CD4-positive, alpha-beta T cell (primary cell): Measurements from ENCODE around the gene TMEM40. TPM values are rescaled to one million over a fixed set of nuclear protein-coding genes. Genes with fewer than 3 reads are reported as not detected.

Source experiments
- ATAC-seq: fragments of 200-7000 bp; cut with Tn5 transposase; one replicate; pipeline ENCODE4 v1.10.0; 2022; ENCODE audit warnings: mild to moderate bottlenecking; ENCODE audit not compliant: poor library complexity
- CTCF ChIA-PET: fragments of 350-600 bp; sonication (Branson Sonifier 250); formaldehyde crosslinking; loops from one replicate; lab custom pipeline; 2021; ENCODE audit warnings: antibody characterized with exemption, inconsistent platforms; lab: Charles Lee
- POLR2A ChIA-PET: fragments of 350-600 bp; sonication (Branson Sonifier 250); formaldehyde crosslinking; loops from one replicate; lab custom pipeline; 2021; ENCODE audit warnings: antibody characterized with exemption, inconsistent platforms; lab: Charles Lee
- DNase-seq, 14 experiments: peaks; one replicate each; pipeline ENCODE4 v3.0.0-alpha.2; 2013 to 2020; ENCODE audit warnings: mixed read lengths in 2 of 14
- H3K27ac ChIP-seq, 2 donors: one replicate each; pipeline versions ENCODE4 v1.5.1 to v1.7.0; 2013; ENCODE audit warnings: low read length in 2 of 2, low read depth in 1 of 2, mild to moderate bottlenecking in 1 of 2
- H3K27me3 ChIP-seq, 2 experiments: 1 replicate in 1 of 2; 2 replicates in 1 of 2; pipeline versions ENCODE4 v1.6.1 to v1.7.0; 2013; ENCODE audit warnings: low read length in 2 of 2, control low read depth in 1 of 2, mild to moderate bottlenecking in 1 of 2, moderate library complexity in 1 of 2; ENCODE audit not compliant: insufficient read depth in 2 of 2, control insufficient read depth in 1 of 2
- H3K36me3 ChIP-seq: one replicate; pipeline ENCODE4 v1.6.1; 2013; ENCODE audit warnings: low read length, control low read depth; ENCODE audit not compliant: insufficient read depth
- H3K4me1 ChIP-seq: one replicate; pipeline ENCODE4 v1.6.1; 2013; ENCODE audit warnings: low read length, control low read depth; ENCODE audit not compliant: insufficient read depth
- H3K4me3 ChIP-seq: one replicate; pipeline ENCODE4 v1.5.1; 2013; ENCODE audit warnings: mild to moderate bottlenecking, low read length, moderate library complexity
- H3K9me3 ChIP-seq, 2 experiments: 1 replicate in 1 of 2; 2 replicates in 1 of 2; pipeline versions ENCODE4 v1.6.1 to v1.7.0; 2013; ENCODE audit warnings: low read length in 2 of 2, mild to moderate bottlenecking in 2 of 2, control low read depth in 1 of 2, moderate library complexity in 1 of 2; ENCODE audit not compliant: control insufficient read depth in 1 of 2, insufficient read depth in 1 of 2
- H3K27ac Mint-ChIP-seq: one replicate; pipeline ENCODE4 v1.8.0; 2020; ENCODE audit warnings: mixed read lengths
- H3K27me3 Mint-ChIP-seq: one replicate; pipeline ENCODE4 v1.8.0; 2021; ENCODE audit warnings: mixed read lengths
- H3K36me3 Mint-ChIP-seq: one replicate; pipeline ENCODE4 v1.8.0; 2021; ENCODE audit warnings: low read depth, mixed read lengths
- H3K4me1 Mint-ChIP-seq: one replicate; pipeline ENCODE4 v1.8.0; 2021; ENCODE audit warnings: low read depth, mixed read lengths
- H3K4me3 Mint-ChIP-seq: one replicate; pipeline ENCODE4 v1.8.0; 2020; ENCODE audit warnings: mild to moderate bottlenecking, mixed read lengths
- H3K9me3 Mint-ChIP-seq: one replicate; pipeline ENCODE4 v1.8.0; 2020; ENCODE audit warnings: mixed read lengths
- intact Hi-C, 2 experiments: fragments of 100-400 bp; cut with DNase I in 1 of 2; cut with micrococcal nuclease in 1 of 2; formaldehyde crosslinking; loops; one replicate each; pipeline versions ENCODE4 v1.15.1 to v1.9.0; 2023 to 2025; cut with DNase I, micrococcal nuclease
- total RNA-seq, 174 experiments: library from RNA in 2 of 174; stranded (reverse) in 2 of 174; gene quantifications; one replicate each; pipeline ENCODE4 v1.2.3 and lab custom pipeline; 2021 to 2026
- TF ChIP-seq, protein P1 (sequence below): fragments of 200-600 bp; IDR thresholded peaks from one replicate; pipeline ENCODE4 v1.8.0; 2022; ENCODE audit warnings: antibody characterized with exemption, mild to moderate bottlenecking

TMEM40 gene
- total RNA-seq, 2 experiments from 2014 or later: not detected

DNA sequence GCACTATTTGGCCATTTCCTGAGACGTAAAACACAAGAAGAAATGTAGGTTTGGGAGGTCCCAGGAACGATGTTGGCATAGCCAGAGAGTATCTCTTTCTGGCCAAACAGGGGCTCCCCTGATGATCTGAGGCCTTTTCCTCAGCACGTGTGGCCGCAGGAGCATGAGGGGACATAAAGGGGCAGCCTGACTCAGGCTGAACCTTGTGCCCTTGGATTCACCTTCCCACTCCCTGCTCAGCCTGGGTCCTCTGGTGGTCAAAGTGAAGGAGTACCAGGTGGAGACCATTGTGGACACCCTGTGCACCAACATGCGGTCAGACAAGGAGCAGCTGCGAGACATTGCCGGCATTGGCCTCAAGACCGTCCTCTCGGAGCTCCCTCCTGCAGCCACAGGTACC, 48.0 kb upstream of the TMEM40 start:
- H3K27ac Mint-ChIP-seq: no peak overlapping the region
- Histone ChIP-seq H3K36me3 (no peaks in the 10 kb centered on the region), H3K27ac (no peak overlapping the region), H3K9me3 (no peaks in the 10 kb centered on the region), H3K4me3 (no peak overlapping the region), H3K27me3 (no peaks in the 10 kb centered on the region), H3K4me1 (peaks cover 16% of the 10 kb centered on the region)
- H3K9me3 Mint-ChIP-seq: no peaks in the 10 kb centered on the region
- H3K36me3 Mint-ChIP-seq: peaks cover 8% of the 10 kb centered on the region
- peaks cover 19% of the 10 kb centered on the region for H3K4me1 Mint-ChIP-seq
- DNase-seq: no peak
- CTCF ChIA-PET: no interaction called here
- H3K4me3 Mint-ChIP-seq: no peak overlapping the region
- ATAC-seq: no peak
- no peaks in the 10 kb centered on the region for H3K27me3 Mint-ChIP-seq
- intact Hi-C loops: no loop called here
- TF ChIP-seq, protein P1, sequence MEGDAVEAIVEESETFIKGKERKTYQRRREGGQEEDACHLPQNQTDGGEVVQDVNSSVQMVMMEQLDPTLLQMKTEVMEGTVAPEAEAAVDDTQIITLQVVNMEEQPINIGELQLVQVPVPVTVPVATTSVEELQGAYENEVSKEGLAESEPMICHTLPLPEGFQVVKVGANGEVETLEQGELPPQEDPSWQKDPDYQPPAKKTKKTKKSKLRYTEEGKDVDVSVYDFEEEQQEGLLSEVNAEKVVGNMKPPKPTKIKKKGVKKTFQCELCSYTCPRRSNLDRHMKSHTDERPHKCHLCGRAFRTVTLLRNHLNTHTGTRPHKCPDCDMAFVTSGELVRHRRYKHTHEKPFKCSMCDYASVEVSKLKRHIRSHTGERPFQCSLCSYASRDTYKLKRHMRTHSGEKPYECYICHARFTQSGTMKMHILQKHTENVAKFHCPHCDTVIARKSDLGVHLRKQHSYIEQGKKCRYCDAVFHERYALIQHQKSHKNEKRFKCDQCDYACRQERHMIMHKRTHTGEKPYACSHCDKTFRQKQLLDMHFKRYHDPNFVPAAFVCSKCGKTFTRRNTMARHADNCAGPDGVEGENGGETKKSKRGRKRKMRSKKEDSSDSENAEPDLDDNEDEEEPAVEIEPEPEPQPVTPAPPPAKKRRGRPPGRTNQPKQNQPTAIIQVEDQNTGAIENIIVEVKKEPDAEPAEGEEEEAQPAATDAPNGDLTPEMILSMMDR: no peak
- POLR2A ChIA-PET: no interaction called here

DNA sequence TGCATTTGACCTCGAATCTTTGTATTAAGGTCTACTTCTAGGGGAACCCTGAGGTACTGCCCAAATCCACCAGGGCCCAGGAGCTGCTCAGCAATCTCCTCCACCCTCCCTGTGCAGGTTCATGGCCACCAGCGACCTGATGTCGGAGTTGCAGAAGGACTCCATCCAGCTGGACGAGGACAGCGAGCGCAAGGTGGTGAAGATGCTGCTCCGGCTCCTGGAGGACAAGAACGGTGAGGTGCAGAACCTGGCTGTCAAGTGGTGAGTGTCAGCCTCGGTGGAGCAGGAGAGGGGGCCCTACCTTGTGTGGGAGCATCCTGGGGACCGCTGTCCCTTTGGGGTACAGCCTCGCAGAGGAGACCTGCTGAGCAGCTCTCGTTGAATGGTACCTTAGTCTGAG, 44.3 kb upstream of the TMEM40 start:
- H3K9me3 ChIP-seq: no peaks in the 10 kb centered on the region
- no peaks in the 10 kb centered on the region for H3K4me1 ChIP-seq
- no peaks in the 10 kb centered on the region for H3K36me3 ChIP-seq
- no peaks in the 10 kb centered on the region for H3K27me3 Mint-ChIP-seq
- ATAC-seq (no peak), DNase-seq (no peak)
- intact Hi-C loops: no loop called here
- H3K4me3 Mint-ChIP-seq: no peak overlapping the region
- CTCF ChIA-PET: no interaction called here
- no peak overlapping the region for H3K27ac Mint-ChIP-seq
- H3K4me1 Mint-ChIP-seq: peaks cover under 1% of the 10 kb centered on the region
- H3K9me3 Mint-ChIP-seq: no peaks in the 10 kb centered on the region
- no peak overlapping the region for H3K27ac ChIP-seq
- H3K4me3 ChIP-seq: no peak overlapping the region
- POLR2A ChIA-PET: no interaction called here
- TF ChIP-seq, protein P1: no peak
- no peaks in the 10 kb centered on the region for H3K27me3 ChIP-seq
- peaks cover 8% of the 10 kb centered on the region for H3K36me3 Mint-ChIP-seq

DNA sequence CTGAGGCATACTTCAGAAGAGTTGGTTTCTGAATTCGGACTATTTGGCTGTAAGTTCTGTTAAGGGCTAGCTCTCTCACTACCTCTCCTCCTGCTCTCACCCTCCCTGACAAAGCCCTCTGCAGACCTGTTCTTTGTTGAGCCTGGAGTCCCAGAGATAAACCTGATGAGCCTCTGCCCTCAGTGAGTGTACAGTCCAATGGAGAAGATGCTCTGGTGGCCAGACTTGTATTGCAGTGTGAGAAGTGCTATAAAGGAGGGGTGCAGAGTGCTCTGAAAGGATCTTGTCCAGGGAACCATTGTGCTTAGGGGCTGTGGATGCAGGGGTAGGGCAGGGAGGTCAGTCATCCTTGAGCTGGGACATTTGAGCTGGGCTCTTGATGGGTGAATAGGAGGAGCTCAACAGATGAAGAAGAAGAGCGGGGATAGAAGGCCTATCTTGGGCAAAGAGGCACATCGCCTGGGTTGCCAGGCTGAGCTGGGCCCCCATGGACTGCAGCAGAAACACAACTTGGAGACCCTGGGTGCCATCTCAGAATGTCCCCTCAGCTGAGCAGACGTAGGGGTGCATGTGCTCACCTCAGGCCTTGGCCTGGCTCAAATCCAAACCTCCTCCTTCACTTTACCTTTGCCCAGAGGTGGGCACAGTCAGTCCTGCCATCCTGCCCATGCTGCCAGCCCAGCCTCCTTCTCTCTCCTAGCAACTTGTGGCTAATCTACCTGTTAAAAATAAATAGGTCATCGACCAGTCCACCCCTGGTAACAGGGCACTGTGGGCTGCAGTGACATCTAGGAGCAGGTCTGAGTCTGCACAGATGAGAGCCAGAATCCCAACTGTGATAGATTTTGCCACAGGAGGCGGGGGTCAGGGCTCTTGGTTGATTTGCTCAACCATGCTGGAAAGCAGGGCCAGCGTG, 40.7 kb upstream of the TMEM40 start:
- peak overlapping the region; percentile 46 for H3K4me3 Mint-ChIP-seq
- H3K27ac ChIP-seq: no peak overlapping the region
- POLR2A ChIA-PET: no interaction called here
- H3K27me3 Mint-ChIP-seq: no peaks in the 10 kb centered on the region
- H3K36me3 Mint-ChIP-seq: peaks cover 6% of the 10 kb centered on the region
- H3K4me1 ChIP-seq: peaks cover 13% of the 10 kb centered on the region
- no peaks in the 10 kb centered on the region for H3K36me3 ChIP-seq
- CTCF ChIA-PET: interaction anchor here (1.0 to 1.1 kb wide), 2 partner anchors 10 to 20 kb away, joined by 3 read pairs; no protein-coding TSS in a partner anchor
- TF ChIP-seq, protein P1: no peak
- no peak overlapping the region for H3K4me3 ChIP-seq
- ATAC-seq (no peak), DNase-seq (no peak)
- peaks cover 29% of the 10 kb centered on the region for H3K4me1 Mint-ChIP-seq
- H3K27ac Mint-ChIP-seq: no peak overlapping the region
- no peaks in the 10 kb centered on the region for H3K9me3 Mint-ChIP-seq
- no peaks in the 10 kb centered on the region for H3K9me3 ChIP-seq
- H3K27me3 ChIP-seq: no peaks in the 10 kb centered on the region
- intact Hi-C loops: no loop called here
